Measurements from ENCODE around the gene TLCD2. TPM values are rescaled to one million over a fixed set of nuclear protein-coding genes. Genes with fewer than 3 reads are reported as not detected.

Gene TLCD2
- total and polyA plus RNA-seq, 2 of the 13 experiments (the other 11 are each of a cell fraction or from before 2014, with no cell fraction given): 0.90 to 1.1 TPM

- TF ChIP-seq, protein P1, sequence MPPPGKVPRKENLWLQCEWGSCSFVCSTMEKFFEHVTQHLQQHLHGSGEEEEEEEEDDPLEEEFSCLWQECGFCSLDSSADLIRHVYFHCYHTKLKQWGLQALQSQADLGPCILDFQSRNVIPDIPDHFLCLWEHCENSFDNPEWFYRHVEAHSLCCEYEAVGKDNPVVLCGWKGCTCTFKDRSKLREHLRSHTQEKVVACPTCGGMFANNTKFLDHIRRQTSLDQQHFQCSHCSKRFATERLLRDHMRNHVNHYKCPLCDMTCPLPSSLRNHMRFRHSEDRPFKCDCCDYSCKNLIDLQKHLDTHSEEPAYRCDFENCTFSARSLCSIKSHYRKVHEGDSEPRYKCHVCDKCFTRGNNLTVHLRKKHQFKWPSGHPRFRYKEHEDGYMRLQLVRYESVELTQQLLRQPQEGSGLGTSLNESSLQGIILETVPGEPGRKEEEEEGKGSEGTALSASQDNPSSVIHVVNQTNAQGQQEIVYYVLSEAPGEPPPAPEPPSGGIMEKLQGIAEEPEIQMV (CRISPR knock-in tag; IDR thresholded peaks at IDR 0.05; ENCODE audit: low read depth): no peak
- TF ChIP-seq, protein P2, sequence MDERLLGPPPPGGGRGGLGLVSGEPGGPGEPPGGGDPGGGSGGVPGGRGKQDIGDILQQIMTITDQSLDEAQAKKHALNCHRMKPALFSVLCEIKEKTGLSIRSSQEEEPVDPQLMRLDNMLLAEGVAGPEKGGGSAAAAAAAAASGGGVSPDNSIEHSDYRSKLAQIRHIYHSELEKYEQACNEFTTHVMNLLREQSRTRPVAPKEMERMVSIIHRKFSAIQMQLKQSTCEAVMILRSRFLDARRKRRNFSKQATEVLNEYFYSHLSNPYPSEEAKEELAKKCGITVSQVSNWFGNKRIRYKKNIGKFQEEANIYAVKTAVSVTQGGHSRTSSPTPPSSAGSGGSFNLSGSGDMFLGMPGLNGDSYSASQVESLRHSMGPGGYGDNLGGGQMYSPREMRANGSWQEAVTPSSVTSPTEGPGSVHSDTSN (CRISPR knock-in tag; IDR thresholded peaks at IDR 0.05): peak; percentile 92
- TF ChIP-seq NFIC (IDR thresholded peaks at IDR 0.05; ENCODE audit: low read length) (no peak), RFXAP (CRISPR knock-in tag; IDR thresholded peaks at IDR 0.05; ENCODE audit: borderline replicate concordance) (no peak; the same call in 1 of the 2 replicates), HMG20B (CRISPR knock-in tag; conservative IDR thresholded peaks at IDR 0.05) (0 out of 2 replicates have a peak, but pooled peaks have one; percentile 21), SP5 (CRISPR knock-in tag; IDR thresholded peaks at IDR 0.05; ENCODE audit: borderline replicate concordance, low read depth) (peak; percentile 43; the same call in 1 of the 2 replicates), ZC3H4 (CRISPR knock-in tag; IDR thresholded peaks at IDR 0.05; ENCODE audit: borderline replicate concordance) (no peak; the same call in 1 of the 2 replicates), ZNF451 (CRISPR knock-in tag; IDR thresholded peaks at IDR 0.05) (no peak), ZNF33B (CRISPR knock-in tag; IDR thresholded peaks at IDR 0.05) (no peak), ZFY (CRISPR knock-in tag; IDR thresholded peaks at IDR 0.05) (peak; percentile 30; the same call in 1 of the 2 replicates), ZNF326 (CRISPR knock-in tag; IDR thresholded peaks at IDR 0.05; ENCODE audit: borderline replicate concordance) (no peak), KAT8 (CRISPR knock-in tag; IDR thresholded peaks at IDR 0.05) (peak; percentile 50), ZNF878 (CRISPR knock-in tag; IDR thresholded peaks at IDR 0.05) (no peak), ZNF747 (CRISPR knock-in tag; IDR thresholded peaks at IDR 0.05; ENCODE audit: borderline replicate concordance) (0 out of 2 replicates have a peak, but pooled peaks have one; percentile 57), ZFP1 (CRISPR knock-in tag; IDR thresholded peaks at IDR 0.05) (no peak; the same call in 1 of the 2 replicates), KLF6 (CRISPR knock-in tag; IDR thresholded peaks at IDR 0.05) (peak; percentile 11), PRMT3 (CRISPR knock-in tag; IDR thresholded peaks at IDR 0.05; ENCODE audit: borderline replicate concordance, low read depth) (no peak), ZSCAN21 (CRISPR knock-in tag; IDR thresholded peaks at IDR 0.05; ENCODE audit: borderline replicate concordance) (peak; percentile 35; the same call in 1 of the 2 replicates), HDAC2 (CRISPR knock-in tag; IDR thresholded peaks at IDR 0.05) (peak; percentile 50; the same call in 1 of the 2 replicates)
- TF ChIP-seq, protein P3, sequence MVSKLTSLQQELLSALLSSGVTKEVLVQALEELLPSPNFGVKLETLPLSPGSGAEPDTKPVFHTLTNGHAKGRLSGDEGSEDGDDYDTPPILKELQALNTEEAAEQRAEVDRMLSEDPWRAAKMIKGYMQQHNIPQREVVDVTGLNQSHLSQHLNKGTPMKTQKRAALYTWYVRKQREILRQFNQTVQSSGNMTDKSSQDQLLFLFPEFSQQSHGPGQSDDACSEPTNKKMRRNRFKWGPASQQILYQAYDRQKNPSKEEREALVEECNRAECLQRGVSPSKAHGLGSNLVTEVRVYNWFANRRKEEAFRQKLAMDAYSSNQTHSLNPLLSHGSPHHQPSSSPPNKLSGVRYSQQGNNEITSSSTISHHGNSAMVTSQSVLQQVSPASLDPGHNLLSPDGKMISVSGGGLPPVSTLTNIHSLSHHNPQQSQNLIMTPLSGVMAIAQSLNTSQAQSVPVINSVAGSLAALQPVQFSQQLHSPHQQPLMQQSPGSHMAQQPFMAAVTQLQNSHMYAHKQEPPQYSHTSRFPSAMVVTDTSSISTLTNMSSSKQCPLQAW (CRISPR knock-in tag; IDR thresholded peaks at IDR 0.05): no peak; the same call in 1 of the 2 replicates
- TF ChIP-seq, protein P4, sequence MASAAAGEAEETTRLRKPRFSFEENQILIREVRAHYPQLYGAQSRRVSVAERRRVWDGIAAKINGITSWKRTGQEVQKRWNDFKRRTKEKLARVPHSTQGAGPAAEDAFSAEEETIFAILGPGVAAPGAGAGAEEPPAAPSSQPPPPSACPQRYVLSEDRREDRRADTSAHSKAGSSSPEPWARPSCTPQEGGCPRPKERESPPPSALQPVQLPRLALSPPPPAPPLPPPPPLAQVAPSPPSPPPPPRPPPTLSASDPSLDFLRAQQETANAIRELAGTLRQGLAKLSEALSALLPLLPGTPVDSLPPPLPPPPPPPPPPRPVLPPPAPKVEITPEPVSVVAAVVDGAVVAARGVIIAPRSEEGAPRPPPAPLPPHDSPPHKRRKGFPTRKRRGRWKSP (CRISPR knock-in tag; IDR thresholded peaks at IDR 0.05): peak; percentile 53; the same call in 1 of the 2 replicates
- TF ChIP-seq, protein P5, sequence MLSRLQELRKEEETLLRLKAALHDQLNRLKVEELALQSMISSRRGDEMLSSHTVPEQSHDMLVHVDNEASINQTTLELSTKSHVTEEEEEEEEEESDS (CRISPR knock-in tag; IDR thresholded peaks at IDR 0.05; ENCODE audit: borderline replicate concordance): no peak
Measured at GRCh38 chr17:1716076-1716911, 6.1 kb upstream of the TLCD2 start (continued).

Data from HepG2 (cell line).